Memory B cell (primary cell): ENCODE results near the gene FOXK1.
A peak's percentile ranks its signal among the peaks of the same experiment; 100 is the strongest.

ENCODE experiments used
- ATAC-seq: fragments of 150-1000 bp; cut with Tn5 transposase; 2 replicates; pipeline ENCODE4 v1.10.0; 2021; ENCODE audit warnings: low read depth, mild to moderate bottlenecking, moderate library complexity
- DNase-seq, 2 donors: peaks; one replicate each; pipeline ENCODE4 v3.0.0; 2022; ENCODE audit warnings: low spot score in 2 of 2
- H3K27ac Mint-ChIP-seq: one replicate; pipeline ENCODE4 v1.8.0; 2022; ENCODE audit warnings: mild to moderate bottlenecking, moderate library complexity, mixed read lengths
- H3K27me3 Mint-ChIP-seq: one replicate; pipeline ENCODE4 v1.8.0; 2022; ENCODE audit warnings: mixed read lengths
- H3K36me3 Mint-ChIP-seq: one replicate; pipeline ENCODE4 v1.8.0; 2022; ENCODE audit warnings: mild to moderate bottlenecking, mixed read lengths
- H3K4me1 Mint-ChIP-seq: one replicate; pipeline ENCODE4 v1.8.0; 2022; ENCODE audit warnings: mixed read lengths
- H3K4me3 Mint-ChIP-seq: one replicate; pipeline ENCODE4 v1.8.0; 2022; ENCODE audit warnings: mild to moderate bottlenecking, moderate library complexity, mixed read lengths
- H3K9me3 Mint-ChIP-seq: one replicate; pipeline ENCODE4 v1.8.0; 2022; ENCODE audit warnings: mixed read lengths

Gene FOXK1

GRCh38 chr7:4771737-4772136 lies 89.6 kb downstream of the FOXK1 start:
- Mint-ChIP-seq H3K4me3 (no peak overlapping the region), H3K27me3 (no peaks in the 10 kb centered on the region), H3K4me1 (peaks cover 18% of the 10 kb centered on the region), H3K9me3 (no peaks in the 10 kb centered on the region), H3K27ac (no peak overlapping the region), H3K36me3 (no peaks in the 10 kb centered on the region)
- ATAC-seq (no peak), DNase-seq (no peak)

GRCh38 chr7:4772306-4772705 lies 90.2 kb downstream of the FOXK1 start:
- Mint-ChIP-seq H3K4me1 (peaks cover 22% of the 10 kb centered on the region), H3K4me3 (no peak overlapping the region)
- ATAC-seq = no peak

GRCh38 chr7:4774007-4774406 lies 91.9 kb downstream of the FOXK1 start:
- H3K9me3 Mint-ChIP-seq = no peaks in the 10 kb centered on the region
- no peaks in the 10 kb centered on the region for H3K27me3 Mint-ChIP-seq
- H3K36me3 Mint-ChIP-seq = peaks cover 4% of the 10 kb centered on the region
- DNase-seq = no peak
- no peak for ATAC-seq
- H3K4me3 Mint-ChIP-seq = peak overlapping the region; percentile 97
- peak overlapping the region; percentile 97 for H3K27ac Mint-ChIP-seq
- peaks cover 28% of the 10 kb centered on the region for H3K4me1 Mint-ChIP-seq

More at GRCh38 chr7:4772306-4772705, 90.2 kb downstream of the FOXK1 start:
- no peaks in the 10 kb centered on the region for H3K36me3 Mint-ChIP-seq
- DNase-seq = no peak
- no peaks in the 10 kb centered on the region for H3K27me3 Mint-ChIP-seq
- no peak overlapping the region for H3K27ac Mint-ChIP-seq
- no peaks in the 10 kb centered on the region for H3K9me3 Mint-ChIP-seq

GRCh38 chr7:4774658-4775249 lies 92.7 kb downstream of the FOXK1 start:
- DNase-seq (no peak), ATAC-seq (peak; percentile 31)
- Mint-ChIP-seq H3K36me3 (peaks cover 4% of the 10 kb centered on the region), H3K27me3 (no peaks in the 10 kb centered on the region), H3K4me3 (peak overlapping the region; percentile 97), H3K9me3 (no peaks in the 10 kb centered on the region), H3K4me1 (peaks cover 28% of the 10 kb centered on the region), H3K27ac (peak overlapping the region; percentile 97)

GRCh38 chr7:4775250-4775847 lies 93.3 kb downstream of the FOXK1 start, which contains the start of gene AP5Z1:
Gene AP5Z1, plus strand, starts transcription at chr7:4775623. Its CDS starts 93 bp downstream, at chr7:4775716.
- DNase-seq (peak; percentile 87 to 92), ATAC-seq (peak; percentile 88)
- Mint-ChIP-seq H3K27me3 (no peaks in the 10 kb centered on the region), H3K9me3 (no peaks in the 10 kb centered on the region), H3K36me3 (peaks cover 4% of the 10 kb centered on the region), H3K4me1 (peaks cover 28% of the 10 kb centered on the region), H3K27ac (peak within 1 kb of the TSS; percentile 97), H3K4me3 (peak within 1 kb of the TSS; percentile 97)

- Mint-ChIP-seq H3K4me3 (peak overlapping the region; percentile 97), H3K4me1 (peaks cover 26% of the 10 kb centered on the region), H3K27me3 (no peaks in the 10 kb centered on the region), H3K27ac (peak overlapping the region; percentile 97), H3K36me3 (peaks cover 4% of the 10 kb centered on the region), H3K9me3 (no peaks in the 10 kb centered on the region)
- peak in 1 of 2 donors; percentile 19 for DNase-seq
- ATAC-seq = peak; percentile 7
Measured at GRCh38 chr7:4775848-4776623, 93.9 kb downstream of the FOXK1 start.

GRCh38 chr7:4779118-4779517 lies 97.0 kb downstream of the FOXK1 start:
- Mint-ChIP-seq H3K4me1 (peaks cover 23% of the 10 kb centered on the region), H3K36me3 (peaks cover 9% of the 10 kb centered on the region), H3K27ac (no peak overlapping the region), H3K4me3 (no peak overlapping the region), H3K9me3 (no peaks in the 10 kb centered on the region), H3K27me3 (no peaks in the 10 kb centered on the region)
- DNase-seq (no peak), ATAC-seq (no peak)

- DNase-seq (no peak), ATAC-seq (no peak)
- no peaks in the 10 kb centered on the region for H3K27me3 Mint-ChIP-seq
- H3K9me3 Mint-ChIP-seq = no peaks in the 10 kb centered on the region
- H3K27ac Mint-ChIP-seq = no peak overlapping the region
- no peak overlapping the region for H3K4me3 Mint-ChIP-seq
- peaks cover 11% of the 10 kb centered on the region for H3K36me3 Mint-ChIP-seq
- peaks cover 11% of the 10 kb centered on the region for H3K4me1 Mint-ChIP-seq
Measured at GRCh38 chr7:4781366-4782069, 99.4 kb downstream of the FOXK1 start.

- H3K9me3 Mint-ChIP-seq = no peaks in the 10 kb centered on the region
- H3K27ac Mint-ChIP-seq = no peak overlapping the region
Measured at GRCh38 chr7:4782333-4783291, 100.5 kb downstream of the FOXK1 start.

GRCh38 chr7:4783292-4783652 lies 101.2 kb downstream of the FOXK1 start:
- Mint-ChIP-seq H3K27me3 (no peaks in the 10 kb centered on the region), H3K9me3 (no peaks in the 10 kb centered on the region), H3K4me1 (peaks cover 2% of the 10 kb centered on the region), H3K36me3 (peaks cover 11% of the 10 kb centered on the region), H3K4me3 (no peak overlapping the region), H3K27ac (no peak overlapping the region)
- DNase-seq (no peak), ATAC-seq (no peak)

More at GRCh38 chr7:4782333-4783291, 100.5 kb downstream of the FOXK1 start:
- DNase-seq (no peak), ATAC-seq (no peak)
- Mint-ChIP-seq H3K4me1 (peaks cover 6% of the 10 kb centered on the region), H3K27me3 (no peaks in the 10 kb centered on the region), H3K36me3 (peaks cover 11% of the 10 kb centered on the region), H3K4me3 (no peak overlapping the region)

GRCh38 chr7:4783762-4784351 lies 101.8 kb downstream of the FOXK1 start:
- ATAC-seq (no peak), DNase-seq (no peak)
- H3K9me3 Mint-ChIP-seq = no peaks in the 10 kb centered on the region
- peaks cover 10% of the 10 kb centered on the region for H3K36me3 Mint-ChIP-seq
- H3K4me1 Mint-ChIP-seq = no peaks in the 10 kb centered on the region
- no peak overlapping the region for H3K27ac Mint-ChIP-seq
- no peak overlapping the region for H3K4me3 Mint-ChIP-seq
- H3K27me3 Mint-ChIP-seq = no peaks in the 10 kb centered on the region

GRCh38 chr7:4784799-4785198 lies 102.7 kb downstream of the FOXK1 start:
- H3K36me3 Mint-ChIP-seq = peaks cover 10% of the 10 kb centered on the region
- H3K9me3 Mint-ChIP-seq = no peaks in the 10 kb centered on the region
- no peak overlapping the region for H3K4me3 Mint-ChIP-seq
- no peaks in the 10 kb centered on the region for H3K27me3 Mint-ChIP-seq
- DNase-seq (no peak), ATAC-seq (no peak)
- H3K27ac Mint-ChIP-seq = no peak overlapping the region
- H3K4me1 Mint-ChIP-seq = no peaks in the 10 kb centered on the region

- Mint-ChIP-seq H3K27ac (no peak overlapping the region), H3K4me3 (no peak overlapping the region), H3K27me3 (no peaks in the 10 kb centered on the region), H3K9me3 (no peaks in the 10 kb centered on the region), H3K4me1 (no peaks in the 10 kb centered on the region), H3K36me3 (peaks cover 13% of the 10 kb centered on the region)
- ATAC-seq (no peak), DNase-seq (no peak)
Measured at GRCh38 chr7:4785371-4785770, 103.3 kb downstream of the FOXK1 start.
